Esophagus squamous epithelium (tissue), 5 donors: ENCODE data around the gene CFAP157. TPM values are rescaled to one million over a fixed set of nuclear protein-coding genes. Genes with fewer than 3 reads are reported as not detected.

ENCODE experiments used
- DNase-seq: peaks from one replicate; lab custom pipeline; 2025; lab: John Stamatoyannopoulos, UW
- H3K27ac ChIP-seq, 4 donors: fragments of 200-600 bp; sonication (generic); one replicate each; pipeline ENCODE4 v1.5.1; 2016 to 2019; ENCODE audit warnings: mild to moderate bottlenecking in 1 of 4
- H3K27me3 ChIP-seq, 4 donors: fragments of 200-600 bp; sonication (generic); 1 replicate in 3 of 4; 2 replicates in 1 of 4; pipeline versions ENCODE4 v1.5.1 to v1.6.0; 2017 to 2021; ENCODE audit warnings: antibody characterized with exemption in 1 of 4
- H3K36me3 ChIP-seq, 3 donors: fragments of 200-600 bp; sonication (generic); one replicate each; pipeline ENCODE4 v1.5.1; 2016 to 2019
- H3K4me1 ChIP-seq, 3 donors: fragments of 200-600 bp; sonication (generic); one replicate each; pipeline ENCODE4 v1.5.1; 2017 to 2019
- H3K4me3 ChIP-seq, 4 donors: fragments of 200-600 bp; sonication (generic); 1 replicate in 3 of 4; 2 replicates in 1 of 4; pipeline ENCODE4 v1.5.1; 2016 to 2019; ENCODE audit warnings: mild to moderate bottlenecking in 2 of 4, moderate library complexity in 1 of 4
- H3K9me3 ChIP-seq, 3 donors: fragments of 200-600 bp; sonication (generic); one replicate each; pipeline ENCODE4 v1.5.1; 2016 to 2019
- POLR2A ChIP-seq, 4 donors: fragments of 450-650 bp; IDR thresholded peaks; one replicate each; pipeline ENCODE4 v1.6.1; 2017; ENCODE audit warnings: antibody characterized with exemption in 4 of 4, mild to moderate bottlenecking in 4 of 4, moderate library complexity in 3 of 4
- WGBS, 2 donors: methylation state at CpG; one replicate each; pipeline ENCODE4 v1.1.5; 2018; 5-methylcytosine and 5-hydroxymethylcytosine counted together
- intact Hi-C: fragments of 100-400 bp; cut with DNase I; formaldehyde crosslinking; loops from one replicate; pipeline ENCODE4 v1.15.0; 2022
- total RNA-seq, 4 donors: library from RNA; depleted of rRNA; stranded (reverse); fragments of >200 nt; gene quantifications; one replicate each; pipeline ENCODE4 v1.1.0, GENCODE V29; 2016
- TF ChIP-seq, protein P1 (sequence below), 6 experiments: fragments of 450-650 bp in 4 of 6; fragments of 200-600 bp in 2 of 6; sonication (generic) in 2 of 6; IDR thresholded peaks; one replicate each; pipeline ENCODE4 v1.5.1; 2016 to 2019; ENCODE audit warnings: antibody characterized with exemption in 6 of 6, mild to moderate bottlenecking in 4 of 6, moderate library complexity in 4 of 6
- donor health status: DM: yes; HTN: yes; CAD: no.

The CFAP157 gene
- total RNA-seq, 4 donors from 2014 or later, result 0.19 TPM; not detected in 3

- Histone ChIP-seq H3K4me1 (peaks cover 0 to 12% (median 0%) of the 10 kb centered on the region in 3 donors), H3K4me3 (no peak overlapping the region), H3K27ac (peak overlapping the region in 3 of 4 donors; percentile 18 to 32 (median 22)), H3K36me3 (peaks cover 0 to 80% (median 5%) of the 10 kb centered on the region in 3 donors), H3K9me3 (no peaks in the 10 kb centered on the region), H3K27me3 (no peaks in the 10 kb centered on the region)
- no peak for TF ChIP-seq POLR2A (IDR thresholded peaks at IDR 0.05)
- TF ChIP-seq, protein P1, sequence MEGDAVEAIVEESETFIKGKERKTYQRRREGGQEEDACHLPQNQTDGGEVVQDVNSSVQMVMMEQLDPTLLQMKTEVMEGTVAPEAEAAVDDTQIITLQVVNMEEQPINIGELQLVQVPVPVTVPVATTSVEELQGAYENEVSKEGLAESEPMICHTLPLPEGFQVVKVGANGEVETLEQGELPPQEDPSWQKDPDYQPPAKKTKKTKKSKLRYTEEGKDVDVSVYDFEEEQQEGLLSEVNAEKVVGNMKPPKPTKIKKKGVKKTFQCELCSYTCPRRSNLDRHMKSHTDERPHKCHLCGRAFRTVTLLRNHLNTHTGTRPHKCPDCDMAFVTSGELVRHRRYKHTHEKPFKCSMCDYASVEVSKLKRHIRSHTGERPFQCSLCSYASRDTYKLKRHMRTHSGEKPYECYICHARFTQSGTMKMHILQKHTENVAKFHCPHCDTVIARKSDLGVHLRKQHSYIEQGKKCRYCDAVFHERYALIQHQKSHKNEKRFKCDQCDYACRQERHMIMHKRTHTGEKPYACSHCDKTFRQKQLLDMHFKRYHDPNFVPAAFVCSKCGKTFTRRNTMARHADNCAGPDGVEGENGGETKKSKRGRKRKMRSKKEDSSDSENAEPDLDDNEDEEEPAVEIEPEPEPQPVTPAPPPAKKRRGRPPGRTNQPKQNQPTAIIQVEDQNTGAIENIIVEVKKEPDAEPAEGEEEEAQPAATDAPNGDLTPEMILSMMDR (IDR thresholded peaks at IDR 0.05), result no peak
- intact Hi-C loops, result no loop called here
- WGBS, 2 donors, result 56 to 75% methylated on average over 5 to 10 of the region's 10 CpGs
- DNase-seq, result no peak
Observed at GRCh38 chr9:127664678-127665507, 41.9 kb upstream of the CFAP157 start.

- TF ChIP-seq POLR2A (IDR thresholded peaks at IDR 0.05), result no peak
- TF ChIP-seq, protein P1 (IDR thresholded peaks at IDR 0.05), result no peak
- peak overlapping the region in 2 of 4 donors; percentile 27 to 29 for H3K27ac ChIP-seq
- H3K9me3 ChIP-seq, result no peaks in the 10 kb centered on the region
- H3K27me3 ChIP-seq, result no peaks in the 10 kb centered on the region
- peaks cover 0 to 81% (median under 1%) of the 10 kb centered on the region in 3 donors for H3K36me3 ChIP-seq
- WGBS, 2 donors, result 68 to 72% methylated on average over 3 of the region's 3 CpGs
- peaks cover 0 to 12% (median 0%) of the 10 kb centered on the region in 3 donors for H3K4me1 ChIP-seq
- intact Hi-C loops, result no loop called here
- no peak for DNase-seq
- H3K4me3 ChIP-seq, result no peak overlapping the region
Observed at GRCh38 chr9:127667127-127667844, 39.5 kb upstream of the CFAP157 start.

- intact Hi-C loops, result no loop called here
- Histone ChIP-seq H3K27ac (peak overlapping the region in 2 of 4 donors; percentile 27 to 29), H3K27me3 (no peaks in the 10 kb centered on the region), H3K4me1 (peaks cover 0 to 12% (median 0%) of the 10 kb centered on the region in 3 donors), H3K36me3 (peaks cover 0 to 81% (median 5%) of the 10 kb centered on the region in 3 donors), H3K9me3 (no peaks in the 10 kb centered on the region), H3K4me3 (no peak overlapping the region)
- TF ChIP-seq POLR2A (IDR thresholded peaks at IDR 0.05), result no peak
- TF ChIP-seq, protein P1 (IDR thresholded peaks at IDR 0.05), result no peak
- no peak for DNase-seq
- 76 to 95% methylated on average over 11 to 16 of the region's 18 CpGs for WGBS, 2 donors
Observed at GRCh38 chr9:127667906-127668305, 38.9 kb upstream of the CFAP157 start.

- DNase-seq, result no peak
- intact Hi-C loops, result no loop called here
- Histone ChIP-seq H3K4me1 (no peaks in the 10 kb centered on the region), H3K4me3 (no peak overlapping the region), H3K27ac (no peak overlapping the region), H3K27me3 (no peaks in the 10 kb centered on the region), H3K36me3 (peaks cover under 1 to 83% (median 13%) of the 10 kb centered on the region in 3 donors), H3K9me3 (no peaks in the 10 kb centered on the region)
- TF ChIP-seq, protein P1 (IDR thresholded peaks at IDR 0.05), result no peak
- TF ChIP-seq POLR2A (IDR thresholded peaks at IDR 0.05), result no peak
- 89 to 91% methylated on average over 6 of the region's 7 CpGs for WGBS, 2 donors
Observed at GRCh38 chr9:127673234-127673633, 33.6 kb upstream of the CFAP157 start.
